Activated T-cell treated with anti-CD3 and anti-CD28 coated beads for 48 hours (primary cell): ENCODE data around the gene C6orf89.
"Not testable (repeated sequence)": the region's sequence is repeated elsewhere in the genome, so short reads cannot be mapped to it uniquely, and the experiment has no call there.

ENCODE experiments used
- DNase-seq: peaks from one replicate; pipeline ENCODE4 v3.0.0-alpha.2; 2020; ENCODE audit warnings: low read depth

C6orf89 gene

GRCh38 chr6:36924131-36924530, 38.4 kb downstream of the C6orf89 start:
- no peak for DNase-seq

GRCh38 chr6:36924778-36925374, 39.1 kb downstream of the C6orf89 start:
- DNase-seq, result no peak

DNA sequence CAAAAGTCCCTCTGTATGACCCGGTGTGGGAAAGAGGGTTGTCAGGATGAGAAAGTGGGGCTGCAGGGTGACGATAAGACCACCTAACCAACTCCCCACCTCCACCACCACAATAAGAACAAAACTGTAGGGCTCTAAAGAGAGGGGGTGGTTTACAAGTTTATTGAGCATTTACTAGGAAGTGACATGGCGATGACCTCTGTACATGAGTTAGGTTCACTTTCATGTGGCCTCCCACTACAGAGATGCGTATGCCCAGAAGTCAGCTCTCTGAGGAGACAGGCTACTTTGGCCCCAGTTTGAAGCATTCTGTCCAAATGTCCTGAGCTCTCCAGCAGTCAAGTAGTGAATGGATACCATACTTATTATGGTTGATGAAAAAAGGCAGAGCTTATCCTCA, 40.1 kb downstream of the C6orf89 start:
- no peak for DNase-seq

DNA sequence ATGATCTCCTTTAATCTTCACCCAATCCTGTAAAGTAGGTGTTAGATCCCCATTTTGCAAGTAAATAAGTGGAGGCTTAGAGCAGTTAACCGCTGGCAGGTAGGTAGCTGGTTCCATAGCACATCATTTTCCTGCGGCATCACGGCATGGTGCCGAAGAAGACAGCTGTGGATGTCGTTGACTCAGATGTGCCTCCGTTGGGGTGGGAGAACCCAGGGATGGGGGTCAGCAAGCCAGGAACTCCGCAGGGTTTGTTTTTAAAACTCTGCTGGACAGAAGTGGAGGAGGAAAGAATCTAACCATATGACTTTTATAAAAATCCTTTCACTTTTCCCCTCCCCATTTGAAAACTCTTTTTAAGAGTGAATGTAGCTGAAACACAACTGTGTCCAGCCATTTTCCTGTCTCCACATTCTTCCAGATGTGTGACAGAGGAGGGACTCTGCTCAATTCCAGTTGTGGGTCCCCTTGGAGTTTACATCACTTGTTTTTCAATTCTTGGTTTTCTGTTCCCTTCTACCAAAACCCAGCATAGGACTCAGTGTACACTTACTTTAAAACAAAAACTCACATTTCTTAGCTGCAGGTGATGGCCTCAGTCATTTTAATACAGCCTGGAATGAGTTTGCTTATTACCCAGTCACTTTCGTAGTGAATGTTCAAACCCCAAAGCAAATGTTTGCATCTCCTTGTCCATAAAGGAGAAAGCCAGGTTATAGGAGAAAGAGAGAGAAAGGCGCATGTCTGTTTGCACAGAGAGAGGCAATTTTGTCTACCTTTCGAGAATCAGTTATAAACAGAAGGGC, 41.2 kb downstream of the C6orf89 start:
- no peak for DNase-seq

- no peak for DNase-seq
Observed at GRCh38 chr6:36927691-36928546, 42.2 kb downstream of the C6orf89 start.

- DNase-seq, result no peak
Observed at GRCh38 chr6:36928547-36928918, 42.8 kb downstream of the C6orf89 start.

- no peak for DNase-seq
Observed at GRCh38 chr6:36929152-36929551, 43.4 kb downstream of the C6orf89 start.

DNA sequence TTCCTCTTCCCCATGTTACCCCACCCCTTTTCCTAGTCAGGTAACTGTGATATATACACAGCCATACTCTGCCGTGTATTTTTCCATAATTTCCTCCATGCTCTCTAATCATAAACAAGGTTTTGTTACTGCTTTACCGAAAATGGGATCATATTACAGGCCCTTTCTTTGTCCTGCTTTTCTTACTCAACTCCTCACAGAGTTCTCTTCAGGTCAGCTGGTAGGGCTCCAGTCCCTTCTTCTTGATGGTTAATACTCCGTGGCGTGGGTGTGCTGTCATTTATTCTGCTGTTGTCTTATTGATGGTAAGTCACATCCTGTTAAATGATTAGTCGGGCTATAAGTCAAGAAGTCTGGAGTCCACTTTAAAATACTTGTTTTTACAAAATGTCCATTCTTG, 43.9 kb downstream of the C6orf89 start:
- no peak for DNase-seq

DNA sequence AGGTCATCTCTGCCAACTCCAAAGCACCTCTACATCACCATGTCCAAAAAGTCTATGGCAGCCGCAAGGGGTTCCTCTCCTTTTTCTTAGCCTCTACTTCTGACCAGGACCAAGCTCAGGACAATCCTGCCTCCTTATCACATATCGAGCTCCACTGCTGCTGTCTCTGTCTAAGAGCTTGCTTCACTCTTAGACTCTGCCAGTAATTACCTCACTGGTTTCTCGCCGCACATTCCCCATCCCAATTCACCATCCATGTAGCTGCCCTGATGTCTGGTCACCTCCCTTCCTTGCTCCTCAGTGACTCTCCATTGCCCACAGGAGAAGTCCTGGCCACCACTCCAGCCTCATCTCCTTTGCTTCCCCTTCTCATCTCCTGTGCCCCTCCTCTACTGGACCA, 44.7 kb downstream of the C6orf89 start:
- DNase-seq, result no peak

GRCh38 chr6:36933102-36933501, 47.4 kb downstream of the C6orf89 start:
- DNase-seq, result no peak

- no peak for DNase-seq
Observed at GRCh38 chr6:36933519-36933918, 47.8 kb downstream of the C6orf89 start.

DNA sequence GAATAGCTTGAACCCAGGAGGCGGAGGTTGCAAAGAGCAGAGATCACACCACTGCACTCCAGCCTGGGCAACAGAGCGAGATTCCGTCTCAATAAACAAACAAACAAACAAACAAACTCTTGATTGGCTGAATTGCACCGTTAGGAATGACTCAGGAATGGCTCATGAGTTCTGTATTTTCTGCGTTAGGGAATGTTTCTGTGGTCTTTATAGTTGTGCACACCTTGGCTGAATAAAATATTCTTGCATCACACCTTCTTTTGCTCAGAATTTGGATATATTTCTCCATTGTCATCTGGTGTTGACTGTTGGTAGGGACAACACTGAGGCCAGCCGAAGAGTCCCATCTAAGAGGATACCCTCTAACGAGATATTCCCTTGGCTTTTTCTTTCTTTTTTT, 49.1 kb downstream of the C6orf89 start:
- DNase-seq, result no peak

GRCh38 chr6:36936824-36937223, 51.1 kb downstream of the C6orf89 start:
- DNase-seq, result no peak

DNA sequence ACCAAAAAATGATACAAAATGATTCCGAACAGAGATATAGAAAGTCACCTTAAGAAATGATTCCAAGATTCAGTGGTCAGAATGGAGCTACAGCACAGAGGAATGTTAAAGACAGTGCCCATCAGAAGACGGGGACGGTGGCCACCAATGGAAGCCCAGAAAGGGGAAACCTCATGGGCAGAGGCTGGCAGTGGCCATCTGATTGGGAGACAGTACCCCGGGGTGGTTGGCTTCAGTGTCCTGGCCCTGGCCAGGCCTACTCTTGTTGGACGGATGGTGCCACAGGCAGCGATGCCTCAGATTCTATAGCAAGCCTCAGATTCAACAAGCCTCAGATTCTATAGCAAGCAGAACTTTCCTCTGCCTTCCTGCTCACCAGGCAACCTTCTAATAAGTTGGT, 52.1 kb downstream of the C6orf89 start:
- no peak for DNase-seq

DNA sequence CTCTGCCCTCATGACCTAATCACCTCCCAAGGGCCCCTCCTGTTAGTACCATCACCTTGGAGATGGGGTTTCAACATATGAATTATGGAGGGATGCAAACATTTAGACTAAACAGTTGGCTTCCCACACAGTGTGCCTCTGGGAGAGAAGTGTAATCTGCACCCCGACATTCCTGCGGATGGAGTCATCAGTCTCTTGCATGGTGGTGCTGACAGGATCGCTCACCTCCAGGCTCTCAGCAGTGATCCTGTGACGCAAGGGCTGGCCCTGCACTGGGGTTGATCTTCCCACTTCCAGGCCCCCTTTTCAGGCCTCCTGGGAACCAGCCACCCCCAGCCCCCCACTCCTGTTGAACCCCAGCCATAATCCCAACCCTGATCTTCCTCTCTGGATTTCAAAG, 52.8 kb downstream of the C6orf89 start:
- no peak for DNase-seq

DNA sequence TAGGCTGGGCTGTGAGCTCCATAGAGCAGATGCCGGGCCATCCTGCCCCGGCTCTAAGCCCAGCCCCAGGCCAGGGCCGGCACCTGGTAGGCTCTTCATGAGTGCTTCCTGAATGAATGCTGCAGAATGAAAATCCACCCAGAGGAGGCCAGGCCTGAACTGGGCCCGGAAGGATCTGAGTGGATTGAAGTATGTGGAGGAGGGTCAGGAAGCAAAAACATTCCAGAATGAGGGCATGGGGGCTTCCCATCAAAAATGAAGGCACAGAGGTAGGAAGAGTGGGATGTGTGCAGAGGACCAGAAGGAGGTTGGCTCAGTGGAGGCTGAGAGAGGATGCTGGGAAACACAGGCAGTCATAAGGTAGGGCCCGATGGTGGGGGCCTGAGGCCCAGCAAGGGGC, 53.3 kb downstream of the C6orf89 start:
- not testable (repeated sequence) for DNase-seq

DNA sequence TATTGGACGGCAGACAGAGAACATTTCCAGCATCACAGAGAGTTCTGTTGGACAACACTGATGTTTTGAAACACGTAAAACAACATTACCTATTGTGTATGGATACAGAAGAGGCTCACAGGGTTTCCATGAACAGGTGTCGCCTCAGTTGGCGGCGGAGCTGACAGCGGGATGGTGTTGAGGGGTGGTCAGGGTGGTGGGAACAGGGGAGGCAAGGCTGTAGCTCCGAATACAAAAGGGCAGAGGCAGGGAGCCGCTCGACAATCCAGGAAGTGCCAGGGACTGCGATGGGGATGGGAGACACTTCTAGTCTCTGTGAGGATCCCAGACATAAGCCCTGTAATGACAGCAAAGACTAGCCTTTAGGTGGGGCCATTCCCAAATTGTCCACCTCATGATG, 54.3 kb downstream of the C6orf89 start:
- DNase-seq, result no peak

DNA sequence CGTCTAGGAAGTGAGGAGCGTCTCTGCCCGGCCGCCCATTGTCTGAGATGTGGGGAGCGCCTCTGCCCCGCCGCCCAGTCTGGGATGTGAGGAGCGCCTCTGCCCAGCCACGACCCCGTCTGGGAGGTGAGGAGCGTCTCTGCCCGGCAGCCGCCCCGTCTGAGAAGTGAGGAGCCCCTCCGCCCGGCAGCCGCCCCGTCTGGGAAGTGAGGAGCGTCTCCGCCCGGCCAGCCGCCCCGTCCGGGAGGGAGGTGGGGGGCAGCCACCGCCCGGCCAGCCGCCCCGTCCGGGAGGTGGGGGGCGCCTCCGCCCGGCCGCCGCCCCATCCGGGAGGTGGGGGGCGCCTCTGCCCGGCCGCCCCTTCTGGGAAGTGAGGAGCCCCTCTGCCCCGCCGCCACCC, 55.8 kb downstream of the C6orf89 start:
- DNase-seq, result not testable (repeated sequence)

GRCh38 chr6:36942329-36942728, 56.6 kb downstream of the C6orf89 start:
- DNase-seq, result not testable (repeated sequence)

GRCh38 chr6:36944650-36945049, 58.9 kb downstream of the C6orf89 start:
- DNase-seq, result no peak

DNA sequence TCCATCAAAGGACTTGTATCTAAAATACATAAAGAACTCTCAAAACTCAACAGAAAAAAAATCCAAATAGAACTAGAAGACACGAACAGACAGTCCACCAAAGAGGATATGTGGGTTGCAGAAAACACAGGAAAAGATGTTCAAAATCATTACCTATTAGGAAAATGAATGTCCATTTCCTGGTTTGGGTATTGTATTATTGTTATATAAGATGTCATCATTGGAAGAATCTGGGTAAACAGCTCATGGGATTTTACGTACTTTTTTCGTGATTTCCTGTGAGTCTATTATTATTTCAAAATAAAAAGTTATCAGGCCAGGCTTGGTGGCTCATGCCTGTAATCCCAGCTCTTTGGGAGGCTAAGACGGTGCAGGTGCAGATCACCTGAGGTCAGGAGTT, 59.5 kb downstream of the C6orf89 start:
- no peak for DNase-seq

DNA sequence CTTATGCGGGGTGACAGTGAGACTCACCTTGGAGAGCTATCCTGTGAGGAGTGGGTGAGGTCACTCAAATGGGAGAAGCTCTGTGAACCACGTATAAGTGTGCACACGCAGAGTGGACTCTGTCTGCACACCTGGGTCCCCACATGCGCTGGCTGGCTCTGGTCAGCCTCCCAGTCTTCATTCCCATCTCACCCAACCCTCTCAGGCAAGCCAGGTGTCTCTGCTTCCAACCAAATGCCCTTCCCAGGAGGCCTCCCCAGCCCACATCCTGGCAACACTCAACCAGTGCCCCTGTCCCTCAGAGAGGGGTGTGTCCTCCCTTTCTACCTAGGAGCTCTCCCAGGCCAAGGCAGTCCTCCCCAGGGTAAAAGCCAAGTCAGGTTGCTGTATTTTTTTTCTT, 60.8 kb downstream of the C6orf89 start:
- DNase-seq, result no peak
